ENCODE results near the gene ACR. TPM values are rescaled to one million over a fixed set of nuclear protein-coding genes. Genes with fewer than 3 reads are reported as not detected.
"Not testable (repeated sequence)": the region's sequence is repeated elsewhere in the genome, so short reads cannot be mapped to it uniquely, and the experiment has no call there.

The ACR gene
- polyA plus RNA-seq, 1 of the 3 experiments (the other 2 are of a cell fraction): 0.15 TPM

- H3K79me2 ChIP-seq (ENCODE audit: insufficient read depth); H3K9me2 ChIP-seq; POLR2A ChIA-PET; H2AFZ ChIP-seq (ENCODE audit: low read depth); H3K27me3 ChIP-seq (ENCODE audit: insufficient read depth); H3K9ac ChIP-seq; H3K9me3 ChIP-seq; H3F3A ChIP-seq (replicated peaks; ENCODE audit: insufficient read depth); CTCF ChIA-PET; H3K4me3 ChIP-seq (ENCODE audit: low read depth in 2 of 2, low read length in 1 of 2); H4K20me1 ChIP-seq (ENCODE audit: insufficient read depth); H3K4me1 ChIP-seq (ENCODE audit: control insufficient read depth in 1 of 2, insufficient read depth in 2 of 2, low read depth in 1 of 2, low read length in 1 of 2); H3K4me2 ChIP-seq; H3K36me3 ChIP-seq (replicated peaks in 1 of 2; ENCODE audit: control insufficient read depth in 1 of 2, insufficient read depth in 2 of 2, low read length in 1 of 2); H3K27ac ChIP-seq (ENCODE audit: low read depth in 2 of 2, low read length in 1 of 2); DNase-seq: not testable (repeated sequence)
- 92% methylated on average over 20 of the region's 20 CpGs for WGBS (ENCODE audit: low lambda C conversion rate)
Measured at GRCh38 chr22:50755251-50755650, 17.2 kb downstream of the ACR start.

- Histone ChIP-seq H3K4me3 (ENCODE audit: low read depth in 2 of 2, low read length in 1 of 2) (peak overlapping the region in 1 of 2 experiments; percentile 66; a peak in 2 of 4 replicates), H3K4me2 (0 out of 2 replicates have a peak overlapping the region, but pooled peaks have one; percentile 84), H2AFZ (ENCODE audit: low read depth) (peak overlapping the region; percentile 98; the same call in 1 of the 2 replicates)
- H4K20me1 ChIP-seq (ENCODE audit: insufficient read depth); POLR2A ChIA-PET; H3K27me3 ChIP-seq (ENCODE audit: insufficient read depth); H3K36me3 ChIP-seq (replicated peaks in 1 of 2; ENCODE audit: control insufficient read depth in 1 of 2, insufficient read depth in 2 of 2, low read length in 1 of 2); H3K9ac ChIP-seq; CTCF ChIA-PET; H3K79me2 ChIP-seq (ENCODE audit: insufficient read depth); H3K9me3 ChIP-seq; H3K4me1 ChIP-seq (ENCODE audit: control insufficient read depth in 1 of 2, insufficient read depth in 2 of 2, low read depth in 1 of 2, low read length in 1 of 2); H3K9me2 ChIP-seq; H3F3A ChIP-seq (replicated peaks; ENCODE audit: insufficient read depth); DNase-seq; H3K27ac ChIP-seq (ENCODE audit: low read depth in 2 of 2, low read length in 1 of 2): not testable (repeated sequence)
- WGBS (ENCODE audit: low lambda C conversion rate): 85% methylated on average over 8 of the region's 9 CpGs
Measured at GRCh38 chr22:50756406-50756805, 18.4 kb downstream of the ACR start.

GRCh38 chr22:50756949-50757491 lies 19.0 kb downstream of the ACR start:
- H3K4me1 ChIP-seq (ENCODE audit: control insufficient read depth in 1 of 2, insufficient read depth in 2 of 2, low read depth in 1 of 2, low read length in 1 of 2); H3K27ac ChIP-seq (ENCODE audit: low read depth in 2 of 2, low read length in 1 of 2); H3K9me2 ChIP-seq; H3F3A ChIP-seq (replicated peaks; ENCODE audit: insufficient read depth); H4K20me1 ChIP-seq (ENCODE audit: insufficient read depth); POLR2A ChIA-PET; H3K79me2 ChIP-seq (ENCODE audit: insufficient read depth); H3K27me3 ChIP-seq (ENCODE audit: insufficient read depth); H3K9me3 ChIP-seq; DNase-seq; H3K36me3 ChIP-seq (replicated peaks in 1 of 2; ENCODE audit: control insufficient read depth in 1 of 2, insufficient read depth in 2 of 2, low read length in 1 of 2): not testable (repeated sequence)
- CTCF ChIA-PET: interaction anchor here (1.8 kb wide), 1 partner anchor 25 kb away, joined by 5 read pairs; no protein-coding TSS in a partner anchor
- 3% methylated on average over 10 of the region's 24 CpGs for WGBS (ENCODE audit: low lambda C conversion rate)
- Histone ChIP-seq H3K9ac (peak overlapping the region; percentile 48; the same call in 1 of the 2 replicates), H3K4me3 (ENCODE audit: low read depth in 2 of 2, low read length in 1 of 2) (peak overlapping the region; percentile 48 to 66), H3K4me2 (peak overlapping the region; percentile 84), H2AFZ (ENCODE audit: low read depth) (peak overlapping the region; percentile 98)
- 0 out of 2 replicates have a peak, but pooled peaks have one; percentile 46 for TF ChIP-seq MAX (IDR thresholded peaks at IDR 0.05; ENCODE audit: low read depth)
- TF ChIP-seq CTCF (IDR thresholded peaks at IDR 0.05): peak; percentile 43
